Activated CD4-positive, CD25-positive, alpha-beta regulatory T cell treated with anti-CD3 and anti-CD28 coated beads, Interleukin-2, amount 50 U/mL, for 16 hours (primary cell): ENCODE measurements around the gene TNRC18.

Experiments used
- DNase-seq: peaks from one replicate; pipeline ENCODE4 v3.0.0-alpha.2; 2020; ENCODE audit warnings: low read depth, low spot score

Gene TNRC18

DNA sequence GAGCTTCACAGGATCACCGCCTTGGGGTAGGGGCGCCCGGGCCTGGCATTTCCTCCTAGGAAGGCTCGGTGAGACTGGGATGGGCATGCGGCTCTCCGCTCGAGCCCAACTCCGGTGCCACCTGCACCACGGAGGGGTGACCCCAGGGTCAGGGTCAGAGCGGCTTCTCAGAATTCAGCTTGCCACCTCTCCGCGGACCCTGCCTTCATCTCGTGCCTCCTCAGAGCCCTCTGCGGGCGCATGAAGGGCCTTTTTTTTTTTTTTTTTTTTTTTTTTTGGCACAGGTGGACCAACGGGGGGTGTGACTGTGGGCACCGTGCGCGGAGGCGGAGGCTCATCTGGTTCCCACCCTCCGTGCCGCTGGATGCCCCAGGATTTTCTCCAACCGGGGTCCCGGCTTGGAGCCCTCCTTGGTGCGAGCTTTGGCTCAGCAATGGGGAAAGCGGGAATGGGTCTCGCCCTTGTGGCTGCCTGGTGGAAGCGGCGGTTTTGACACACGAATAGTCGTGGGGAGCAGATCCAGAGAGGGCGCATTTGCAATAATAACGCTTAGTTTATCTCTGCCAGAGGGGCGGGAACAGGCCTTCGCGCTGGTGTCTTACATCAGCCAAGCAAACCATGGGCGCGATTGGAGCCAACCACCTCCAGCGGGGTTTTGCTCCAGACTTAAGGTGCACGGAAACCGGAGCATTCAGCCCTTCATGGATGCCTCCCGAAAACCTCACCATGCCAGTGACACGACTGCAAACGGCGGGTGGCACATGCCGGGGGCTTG, 5.0 kb upstream of the TNRC18 start:
- DNase-seq, result no peak

DNA sequence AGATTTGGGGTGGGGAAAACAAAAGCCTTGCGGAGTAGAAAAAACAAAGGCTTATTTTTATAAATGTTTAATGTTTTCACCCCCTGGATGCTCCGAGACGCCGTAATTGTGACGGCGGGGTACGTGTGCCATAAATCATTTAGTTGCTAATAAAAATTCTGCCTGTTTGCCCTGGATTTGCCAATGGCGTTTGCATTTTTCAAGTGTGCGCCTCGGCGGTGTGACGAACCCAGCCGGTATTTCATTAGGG, 2.5 kb upstream of the TNRC18 start:
- DNase-seq, result no peak

DNA sequence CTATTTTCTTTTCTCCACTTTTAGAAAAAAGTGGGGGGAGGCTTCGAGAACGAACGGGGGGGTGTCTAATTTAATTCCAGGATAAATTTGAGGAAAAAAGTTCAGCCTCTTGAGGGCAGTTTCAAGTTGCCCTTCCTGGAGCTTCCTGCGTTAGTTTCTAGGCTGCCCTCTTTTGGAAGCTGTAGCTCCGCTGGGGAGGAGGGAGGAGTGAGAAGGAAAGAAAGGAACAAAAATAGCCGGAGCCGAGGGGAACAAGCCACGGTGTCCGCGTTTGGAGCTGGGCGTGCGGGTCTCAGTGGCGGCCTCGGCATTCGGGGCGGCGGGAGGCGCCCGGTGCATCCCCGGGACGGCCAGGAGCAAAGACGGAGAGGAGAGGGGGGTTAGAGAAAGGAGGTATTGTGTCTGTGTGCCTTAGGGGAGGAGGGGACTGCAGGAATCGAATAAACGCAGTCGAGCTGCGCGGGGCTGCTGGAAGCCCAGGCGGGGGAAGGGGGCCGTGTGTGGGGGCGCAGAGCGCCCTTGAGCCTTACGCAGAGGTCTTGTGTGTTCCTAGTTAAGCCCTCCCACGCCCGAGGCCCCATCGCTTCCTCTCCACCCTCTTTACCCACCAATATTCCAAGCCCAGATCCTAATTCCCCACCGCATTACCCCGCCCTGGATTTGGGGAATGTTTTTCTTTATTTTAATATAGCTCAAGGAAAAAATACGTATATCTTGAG, 2.0 kb upstream of the TNRC18 start:
- DNase-seq, result no peak

DNA sequence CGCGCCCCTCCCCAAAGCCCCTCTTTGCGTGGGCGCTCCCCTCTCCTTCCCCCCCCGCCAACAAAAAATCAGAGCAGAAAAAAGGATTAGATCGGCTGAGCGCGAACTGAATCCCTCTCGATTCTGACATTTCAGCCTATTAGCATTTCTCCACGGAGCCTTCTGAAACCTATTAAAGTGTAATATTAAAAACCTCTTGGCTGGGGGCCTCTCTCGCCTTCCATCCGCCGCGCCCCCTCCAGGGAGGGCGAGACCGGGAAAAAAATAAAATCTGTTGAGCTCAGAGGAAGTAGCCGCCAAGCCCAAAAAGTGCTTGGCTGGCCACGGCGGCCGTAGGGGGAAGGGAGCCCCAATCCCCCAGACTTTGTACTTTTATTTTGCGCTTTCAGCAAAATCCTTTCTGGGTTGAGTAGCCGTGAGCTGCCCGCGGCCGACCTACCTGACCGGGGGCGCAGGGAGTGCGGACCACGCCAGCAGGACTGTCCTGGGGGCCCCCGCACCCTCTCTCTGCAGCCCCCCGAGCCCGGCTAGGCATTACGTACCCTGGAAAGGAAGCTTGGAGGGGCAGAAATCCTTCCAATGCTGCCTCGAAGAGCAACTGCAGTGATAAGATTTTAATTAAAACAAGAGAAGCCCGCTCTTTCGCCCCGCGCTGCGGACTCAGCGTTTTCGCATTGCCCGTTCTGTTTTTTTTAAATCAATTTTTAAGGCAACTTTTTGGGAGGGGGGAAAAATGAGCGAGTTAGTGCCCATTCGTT, 1.3 kb upstream of the TNRC18 start:
- DNase-seq, result no peak

GRCh38 chr7:5423976-5424748, 528 bp upstream of the TNRC18 start:
- DNase-seq, result no peak

DNA sequence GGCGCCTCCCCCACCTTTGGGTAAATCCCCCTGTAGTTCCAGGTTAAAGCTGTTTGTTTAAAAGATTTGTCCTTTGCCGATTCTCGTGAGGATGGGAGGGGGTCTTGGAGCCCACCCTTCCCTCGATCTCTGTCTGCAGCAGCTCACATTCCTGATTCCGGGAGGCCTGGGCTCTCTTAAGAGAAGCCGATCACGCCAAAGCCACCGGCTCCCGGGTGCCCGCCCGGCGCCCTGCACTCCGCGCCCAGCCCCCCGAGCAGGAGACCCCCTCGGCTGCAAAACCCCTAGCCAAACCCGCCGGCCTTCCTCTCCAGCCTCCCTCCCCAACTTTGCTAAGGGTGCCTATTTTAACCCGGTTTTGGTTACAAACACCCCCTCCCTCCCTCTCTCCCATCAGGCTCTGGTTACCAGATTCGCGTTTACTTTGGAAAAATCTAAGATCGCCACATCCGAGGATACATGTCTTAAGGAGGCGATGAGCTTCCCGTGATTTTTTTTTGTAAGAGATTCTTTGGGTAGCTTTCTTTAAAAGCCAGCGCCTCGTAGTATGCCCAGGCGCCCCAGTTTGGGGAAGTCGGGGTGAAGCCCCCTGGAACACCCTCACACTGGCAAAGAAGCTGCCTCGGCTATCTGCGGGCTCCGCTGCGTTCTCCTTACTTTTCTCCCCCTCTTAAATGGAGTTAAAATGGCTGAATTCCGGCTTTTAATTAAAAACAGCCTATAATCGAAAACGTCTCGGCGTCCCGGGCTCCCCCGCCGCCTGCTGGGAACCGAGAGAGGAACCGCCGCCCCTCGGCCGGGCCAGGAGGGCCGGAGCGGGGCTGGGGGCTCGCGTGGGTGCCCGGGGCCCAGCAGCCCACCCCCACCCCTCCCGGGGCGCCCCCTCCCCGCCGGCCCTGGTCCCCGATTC, 983 bp downstream of the TNRC18 start:
- no peak for DNase-seq

GRCh38 chr7:5421714-5422395, 1.8 kb downstream of the TNRC18 start:
- DNase-seq, result no peak

DNA sequence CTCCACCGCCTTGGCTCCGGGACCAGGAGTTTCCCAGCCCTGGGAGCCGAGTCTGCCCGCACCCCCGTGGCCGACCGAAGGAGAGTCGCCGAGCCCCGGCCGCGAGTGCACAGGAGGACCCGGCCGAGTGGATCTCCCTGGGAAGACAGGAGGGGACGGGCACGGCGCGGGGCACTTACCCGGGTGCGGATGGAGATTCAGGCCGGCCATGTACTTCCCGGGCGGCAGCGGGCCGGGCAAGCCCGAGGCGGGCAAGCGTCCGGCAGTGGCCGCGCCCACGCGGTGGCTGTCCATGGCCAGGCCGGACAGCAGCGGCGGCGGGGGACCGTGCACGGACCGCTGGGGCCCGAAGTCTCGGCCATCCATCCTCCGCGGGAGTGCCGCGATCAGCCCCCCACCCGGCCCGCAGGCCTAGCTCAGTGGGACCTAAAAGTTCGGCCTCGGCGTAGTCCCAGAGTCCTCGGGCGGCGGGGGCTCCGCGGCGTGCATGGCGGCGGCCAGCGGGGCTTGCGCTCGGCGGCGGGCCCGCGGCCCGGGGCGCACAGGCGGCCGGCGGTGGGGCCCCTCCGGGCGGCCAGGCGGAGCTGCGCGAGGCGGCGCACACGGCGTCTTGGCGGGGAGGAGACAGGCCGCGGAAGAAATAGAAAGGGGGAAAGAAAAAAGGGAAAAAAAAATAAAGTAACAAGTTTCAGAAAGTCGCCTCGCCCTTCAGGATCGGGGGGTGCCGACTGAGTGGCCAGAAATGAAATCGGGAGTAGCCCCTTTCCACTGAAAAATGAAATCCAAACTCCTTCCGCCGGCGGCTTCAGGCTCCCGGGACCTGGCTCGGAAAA, 2.5 kb downstream of the TNRC18 start:
- DNase-seq, result no peak

DNA sequence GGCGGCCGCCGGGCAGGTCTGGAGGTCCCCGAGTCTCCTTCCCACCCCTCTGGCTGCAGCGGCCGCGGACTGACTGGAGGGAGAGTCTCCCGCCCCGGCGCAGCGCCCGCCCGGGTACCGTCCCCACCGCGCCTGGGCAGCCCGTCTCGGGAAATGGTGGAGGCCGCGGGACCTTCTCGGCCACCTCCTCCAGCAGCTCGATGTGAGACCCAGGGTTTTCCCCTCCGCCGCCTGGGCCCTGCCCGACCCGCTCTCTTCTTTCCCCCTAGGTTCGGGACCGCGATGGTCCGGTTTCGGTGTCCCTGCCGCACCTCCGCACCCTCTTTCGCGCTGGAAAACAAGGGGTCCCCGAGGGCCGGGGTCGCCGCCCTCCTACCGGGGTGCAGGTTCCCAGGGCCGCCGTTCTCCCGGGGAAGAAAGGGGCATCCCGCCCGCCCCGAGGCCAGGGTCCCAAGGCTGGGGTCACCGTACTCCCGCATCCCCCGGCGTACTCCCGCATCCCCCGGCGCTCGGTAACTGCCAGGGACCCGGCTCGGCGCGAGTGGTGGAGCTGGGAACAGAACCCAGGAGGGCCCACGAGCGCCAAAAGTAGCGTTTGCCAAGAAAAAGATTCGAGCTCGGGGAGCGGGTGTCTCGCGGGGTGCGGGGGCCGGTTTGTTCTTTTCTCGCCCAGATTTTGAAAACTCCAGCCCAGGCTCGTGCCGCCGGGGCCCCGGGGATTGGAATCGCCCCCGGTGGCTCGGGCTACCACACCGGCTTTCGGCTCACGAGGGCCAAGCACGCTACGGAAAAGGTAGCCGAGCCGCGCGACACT, 3.4 kb downstream of the TNRC18 start:
- no peak for DNase-seq

- no peak for DNase-seq
These were observed 4.0 kb downstream of the TNRC18 start for GRCh38 chr7:5419539-5420066.

GRCh38 chr7:5418285-5418582, 5.4 kb downstream of the TNRC18 start:
- no peak for DNase-seq

- no peak for DNase-seq
These were observed 6.2 kb downstream of the TNRC18 start for GRCh38 chr7:5417106-5418071.

DNA sequence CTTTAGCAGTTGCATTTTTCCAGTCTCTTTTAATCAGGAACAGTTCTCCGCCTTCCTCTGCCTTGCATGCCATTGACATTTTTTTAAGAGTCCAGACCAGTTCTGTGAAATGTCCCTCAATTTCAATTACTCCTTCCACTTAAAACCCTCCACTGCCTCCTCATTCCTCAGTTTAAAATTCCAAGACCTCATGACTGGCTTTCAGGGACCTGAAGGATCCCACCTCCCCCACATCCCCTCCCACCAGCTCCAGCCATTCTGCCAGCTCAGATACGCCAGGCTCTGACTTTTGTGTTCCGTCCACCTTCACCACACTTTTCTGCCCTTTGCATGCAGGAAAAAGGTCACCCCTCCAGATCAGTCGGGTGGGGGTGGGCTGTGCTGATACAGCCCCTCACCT, 8.7 kb downstream of the TNRC18 start:
- no peak for DNase-seq

DNA sequence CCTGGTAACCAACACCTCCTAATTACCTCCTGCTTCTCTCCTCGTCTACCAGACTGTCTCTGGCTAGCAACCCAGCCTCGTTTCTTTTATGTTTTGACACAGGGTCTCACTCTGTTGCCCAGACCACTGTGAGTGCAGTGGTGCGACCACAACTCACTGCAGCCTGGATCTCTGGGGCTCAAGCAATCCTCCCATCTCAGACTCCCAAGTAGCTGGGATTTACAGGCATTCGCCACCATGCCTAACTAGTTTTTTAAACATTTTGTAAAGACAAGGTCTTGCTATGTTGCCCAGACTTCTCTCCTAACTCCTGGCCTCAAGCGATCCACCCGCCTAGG, 10.2 kb downstream of the TNRC18 start:
- no peak for DNase-seq

GRCh38 chr7:5408777-5409176, 14.9 kb downstream of the TNRC18 start:
- DNase-seq, result no peak

GRCh38 chr7:5406957-5407945, 16.4 kb downstream of the TNRC18 start:
- DNase-seq, result no peak
